Ishikawa (cell line): ENCODE data around the gene CCDC91.

ENCODE experiments used
- CEBPB ChIP-seq: IDR thresholded peaks from 2 replicates; pipeline ENCODE4 v1.6.1; 2012
- CREB1 ChIP-seq: IDR thresholded peaks from 2 replicates; pipeline ENCODE4 v1.6.1; 2012; ENCODE audit warnings: low read depth
- EGR1 ChIP-seq: IDR thresholded peaks from 2 replicates; pipeline ENCODE4 v1.6.1; 2012
- EP300 ChIP-seq: IDR thresholded peaks from 2 replicates; pipeline ENCODE4 v1.6.1; 2012; ENCODE audit warnings: borderline replicate concordance
- FOXM1 ChIP-seq: IDR thresholded peaks from 2 replicates; pipeline ENCODE4 v1.6.1; 2012; ENCODE audit warnings: low read depth, borderline replicate concordance
- NFIC ChIP-seq: IDR thresholded peaks from 2 replicates; pipeline ENCODE4 v1.6.1; 2012
- RAD21 ChIP-seq: IDR thresholded peaks from 2 replicates; pipeline ENCODE4 v1.6.1; 2012; ENCODE audit warnings: low read depth
- TAF1 ChIP-seq: IDR thresholded peaks from 2 replicates; pipeline ENCODE4 v1.6.1; 2012; ENCODE audit warnings: low read depth, mild to moderate bottlenecking
- TCF12 ChIP-seq: IDR thresholded peaks from 2 replicates; pipeline ENCODE4 v1.6.1; 2012; ENCODE audit warnings: low read depth
- TEAD4 ChIP-seq: IDR thresholded peaks from 2 replicates; pipeline ENCODE4 v1.6.1; 2012
- YY1 ChIP-seq: IDR thresholded peaks from 2 replicates; pipeline ENCODE4 v1.6.1; 2012; ENCODE audit warnings: low read depth
- ZBTB7A ChIP-seq: IDR thresholded peaks from 2 replicates; pipeline ENCODE4 v1.6.1; 2012; ENCODE audit warnings: low read depth
- TF ChIP-seq, protein P1 (sequence below): IDR thresholded peaks from 2 replicates; pipeline ENCODE4 v1.6.1; 2012; ENCODE audit warnings: low read depth, mild to moderate bottlenecking
- TF ChIP-seq, protein P2 (sequence below): IDR thresholded peaks from 2 replicates; pipeline ENCODE4 v1.6.1; 2012
- TF ChIP-seq, protein P3 (sequence below): IDR thresholded peaks from 2 replicates; pipeline ENCODE4 v1.6.1; 2012

Gene CCDC91

DNA sequence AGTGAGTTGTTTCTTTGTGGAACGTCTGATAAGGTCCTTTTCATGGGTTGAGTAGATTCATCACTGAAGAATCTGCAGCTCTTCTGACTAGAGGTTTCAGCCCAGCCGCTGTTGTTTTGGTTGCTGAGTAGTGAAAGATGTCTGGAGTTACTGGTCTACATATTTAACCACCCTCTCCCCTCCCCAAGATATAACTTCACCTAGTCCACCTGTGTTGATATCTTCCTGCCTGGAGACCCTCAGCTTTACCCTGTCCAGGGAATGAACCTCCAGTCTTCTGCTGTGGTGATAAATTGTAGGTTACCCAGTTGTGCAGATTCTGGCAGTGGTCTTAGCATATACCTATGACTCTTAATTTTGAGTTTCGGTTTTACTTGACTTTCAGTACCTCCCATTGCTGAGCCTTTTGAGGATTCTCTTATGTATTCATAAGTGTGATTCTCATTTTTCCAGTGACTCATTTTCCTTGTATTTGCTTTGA, 62.9 kb downstream of the CCDC91 start:
- no peak for TF ChIP-seq YY1
- no peak for TF ChIP-seq RAD21
- TF ChIP-seq TEAD4: no peak
- TF ChIP-seq CREB1: no peak
- no peak for TF ChIP-seq ZBTB7A
- no peak for TF ChIP-seq CEBPB

DNA sequence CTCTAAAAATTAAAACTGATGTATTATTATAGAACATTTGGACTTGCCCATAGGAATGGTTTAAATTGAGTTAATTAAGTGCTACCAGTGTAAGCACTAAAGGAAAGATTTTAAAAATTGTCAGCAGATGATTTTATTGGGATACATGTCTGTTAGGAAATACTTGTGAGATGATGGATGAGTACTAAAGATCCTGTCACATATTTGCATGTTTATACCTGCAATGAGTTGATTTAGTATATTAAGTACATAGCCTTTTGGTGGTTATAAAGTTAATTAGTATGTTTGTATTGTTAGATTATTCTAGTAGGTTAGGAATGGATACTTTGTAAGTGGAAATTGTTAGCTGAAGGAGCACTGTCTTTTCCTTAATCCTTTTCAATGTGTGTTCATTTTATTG, 67.2 kb downstream of the CCDC91 start:
- TF ChIP-seq, protein P1, sequence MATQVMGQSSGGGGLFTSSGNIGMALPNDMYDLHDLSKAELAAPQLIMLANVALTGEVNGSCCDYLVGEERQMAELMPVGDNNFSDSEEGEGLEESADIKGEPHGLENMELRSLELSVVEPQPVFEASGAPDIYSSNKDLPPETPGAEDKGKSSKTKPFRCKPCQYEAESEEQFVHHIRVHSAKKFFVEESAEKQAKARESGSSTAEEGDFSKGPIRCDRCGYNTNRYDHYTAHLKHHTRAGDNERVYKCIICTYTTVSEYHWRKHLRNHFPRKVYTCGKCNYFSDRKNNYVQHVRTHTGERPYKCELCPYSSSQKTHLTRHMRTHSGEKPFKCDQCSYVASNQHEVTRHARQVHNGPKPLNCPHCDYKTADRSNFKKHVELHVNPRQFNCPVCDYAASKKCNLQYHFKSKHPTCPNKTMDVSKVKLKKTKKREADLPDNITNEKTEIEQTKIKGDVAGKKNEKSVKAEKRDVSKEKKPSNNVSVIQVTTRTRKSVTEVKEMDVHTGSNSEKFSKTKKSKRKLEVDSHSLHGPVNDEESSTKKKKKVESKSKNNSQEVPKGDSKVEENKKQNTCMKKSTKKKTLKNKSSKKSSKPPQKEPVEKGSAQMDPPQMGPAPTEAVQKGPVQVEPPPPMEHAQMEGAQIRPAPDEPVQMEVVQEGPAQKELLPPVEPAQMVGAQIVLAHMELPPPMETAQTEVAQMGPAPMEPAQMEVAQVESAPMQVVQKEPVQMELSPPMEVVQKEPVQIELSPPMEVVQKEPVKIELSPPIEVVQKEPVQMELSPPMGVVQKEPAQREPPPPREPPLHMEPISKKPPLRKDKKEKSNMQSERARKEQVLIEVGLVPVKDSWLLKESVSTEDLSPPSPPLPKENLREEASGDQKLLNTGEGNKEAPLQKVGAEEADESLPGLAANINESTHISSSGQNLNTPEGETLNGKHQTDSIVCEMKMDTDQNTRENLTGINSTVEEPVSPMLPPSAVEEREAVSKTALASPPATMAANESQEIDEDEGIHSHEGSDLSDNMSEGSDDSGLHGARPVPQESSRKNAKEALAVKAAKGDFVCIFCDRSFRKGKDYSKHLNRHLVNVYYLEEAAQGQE: no peak
- TF ChIP-seq TCF12 (no peak), FOXM1 (no peak), RAD21 (no peak), YY1 (no peak), CEBPB (no peak), TEAD4 (no peak), EGR1 (no peak), ZBTB7A (no peak), CREB1 (no peak), TAF1 (no peak), NFIC (no peak), EP300 (no peak)
- TF ChIP-seq, protein P2, sequence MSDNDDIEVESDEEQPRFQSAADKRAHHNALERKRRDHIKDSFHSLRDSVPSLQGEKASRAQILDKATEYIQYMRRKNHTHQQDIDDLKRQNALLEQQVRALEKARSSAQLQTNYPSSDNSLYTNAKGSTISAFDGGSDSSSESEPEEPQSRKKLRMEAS: no peak
- TF ChIP-seq, protein P3, sequence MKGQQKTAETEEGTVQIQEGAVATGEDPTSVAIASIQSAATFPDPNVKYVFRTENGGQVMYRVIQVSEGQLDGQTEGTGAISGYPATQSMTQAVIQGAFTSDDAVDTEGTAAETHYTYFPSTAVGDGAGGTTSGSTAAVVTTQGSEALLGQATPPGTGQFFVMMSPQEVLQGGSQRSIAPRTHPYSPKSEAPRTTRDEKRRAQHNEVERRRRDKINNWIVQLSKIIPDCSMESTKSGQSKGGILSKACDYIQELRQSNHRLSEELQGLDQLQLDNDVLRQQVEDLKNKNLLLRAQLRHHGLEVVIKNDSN: no peak

DNA sequence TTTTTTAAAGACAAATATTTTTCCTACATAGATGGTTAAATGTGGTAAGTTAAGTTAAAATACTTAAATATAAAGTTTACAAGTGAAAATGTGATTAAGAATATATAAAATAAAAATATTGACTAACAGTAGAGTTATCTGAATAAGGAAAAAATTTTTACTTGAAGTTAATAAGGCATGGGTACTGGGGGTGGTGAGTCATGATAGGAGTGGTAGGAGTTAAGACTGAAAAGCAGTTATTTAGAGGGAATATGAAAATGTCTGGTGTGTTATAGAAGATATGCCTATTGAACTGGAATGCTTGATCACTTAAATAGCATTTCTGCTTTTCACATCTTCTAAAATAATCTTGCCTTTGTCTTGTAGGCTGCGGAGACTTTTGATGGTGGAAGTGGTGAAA, 68.7 kb downstream of the CCDC91 start:
- no peak for TF ChIP-seq EGR1
- TF ChIP-seq, protein P2: no peak

DNA sequence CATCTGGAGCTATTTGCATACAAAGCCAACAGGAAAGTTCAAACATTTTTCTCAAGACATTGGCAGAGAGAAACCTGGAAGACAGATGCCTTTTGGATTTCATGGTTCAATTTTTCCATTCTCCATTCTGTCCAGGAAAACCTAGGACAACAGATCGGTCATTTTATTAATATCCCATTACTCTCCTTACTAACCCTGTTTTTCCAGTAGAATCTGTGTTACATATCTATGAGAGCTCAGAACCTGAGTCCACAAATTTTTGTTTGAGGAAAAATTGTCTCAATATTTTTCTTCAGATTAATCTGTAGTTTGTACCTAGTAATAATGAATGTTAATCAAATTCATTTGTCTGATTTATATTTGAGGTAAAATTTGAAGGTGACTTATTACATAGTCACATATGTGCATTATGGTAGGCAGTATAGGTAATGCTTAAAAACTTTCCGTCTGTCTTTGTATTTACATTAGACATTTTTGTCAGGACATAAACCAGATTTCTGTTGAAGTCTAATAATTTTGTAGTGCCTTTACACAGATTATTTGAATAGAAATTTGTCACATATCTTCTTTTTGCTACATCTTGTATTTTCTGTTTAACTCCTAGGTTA, 75.3 kb downstream of the CCDC91 start:
- TF ChIP-seq TAF1 (no peak), ZBTB7A (no peak), EGR1 (no peak), EP300 (no peak), CREB1 (no peak), TCF12 (no peak), YY1 (no peak), RAD21 (no peak), FOXM1 (no peak), TEAD4 (no peak), NFIC (no peak), CEBPB (no peak)
- TF ChIP-seq, protein P3: no peak
- TF ChIP-seq, protein P2: no peak
- TF ChIP-seq, protein P1: no peak

DNA sequence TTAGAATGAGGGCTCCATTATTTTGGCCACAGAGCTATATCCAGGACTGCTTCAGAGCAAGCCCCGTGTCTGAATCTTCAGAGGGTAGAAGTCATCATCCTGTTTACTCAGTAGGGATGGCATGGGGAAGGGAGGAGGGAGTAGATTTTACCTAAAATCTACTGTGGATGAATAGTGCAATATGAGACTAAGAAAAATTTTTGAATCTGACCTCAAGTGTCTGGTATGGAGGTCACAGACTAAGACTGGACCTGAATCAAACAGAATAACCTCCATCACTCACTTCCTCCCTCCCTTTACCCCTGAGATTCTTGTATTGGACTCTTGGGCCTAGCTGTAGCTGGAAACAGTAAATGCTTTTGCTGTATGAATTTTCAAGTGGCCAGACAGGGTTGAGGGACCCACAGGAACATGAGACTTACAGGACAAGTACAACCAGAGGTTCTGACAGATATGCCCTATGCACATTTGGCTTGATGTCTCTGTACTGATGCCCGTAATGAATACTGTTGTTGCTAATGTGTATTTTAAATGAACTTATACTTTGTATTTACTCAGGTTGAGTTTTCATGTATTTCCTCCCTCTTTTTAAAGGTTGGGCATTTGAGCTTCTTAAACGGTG, 78.5 kb downstream of the CCDC91 start:
- TF ChIP-seq EP300: no peak
- TF ChIP-seq ZBTB7A: no peak
- TF ChIP-seq, protein P1: no peak
- TF ChIP-seq CEBPB: no peak
- TF ChIP-seq TAF1: no peak
- no peak for TF ChIP-seq RAD21
- TF ChIP-seq, protein P2: no peak
- no peak for TF ChIP-seq TCF12
- TF ChIP-seq FOXM1: no peak
- no peak for TF ChIP-seq YY1
